Liver (tissue), 9 donors: Measurements from ENCODE around the gene UGCG. TPM values are rescaled to one million over a fixed set of nuclear protein-coding genes. Genes with fewer than 3 reads are reported as not detected.

Experiments used
- DNase-seq: peaks from one replicate; pipeline ENCODE4 v3.0.0-alpha.2; 2017; ENCODE audit warnings: low spot score
- H3K27ac ChIP-seq, 2 donors: one replicate each; pipeline ENCODE4 v1.7.0; 2013; ENCODE audit warnings: inconsistent platforms in 2 of 2, low read length in 2 of 2, control low read depth in 1 of 2, low read depth in 1 of 2, mild to moderate bottlenecking in 1 of 2
- H3K27me3 ChIP-seq, 4 donors: one replicate each; pipeline versions ENCODE4 v1.6.1 to v1.7.0; 2013; ENCODE audit warnings: low read length in 3 of 4, inconsistent platforms in 1 of 4, mild to moderate bottlenecking in 1 of 4, moderate library complexity in 1 of 4; ENCODE audit not compliant: control insufficient read depth in 4 of 4, insufficient read depth in 4 of 4
- H3K36me3 ChIP-seq, 4 donors: one replicate each; pipeline versions ENCODE4 v1.6.1 to v1.7.0; 2013; ENCODE audit warnings: low read length in 3 of 4, mild to moderate bottlenecking in 3 of 4, low read depth in 1 of 4, moderate library complexity in 1 of 4; ENCODE audit not compliant: control insufficient read depth in 4 of 4, insufficient read depth in 3 of 4
- H3K4me1 ChIP-seq, 4 donors: one replicate each; pipeline versions ENCODE4 v1.6.1 to v1.7.0; 2013; ENCODE audit warnings: low read length in 3 of 4, mild to moderate bottlenecking in 3 of 4, moderate library complexity in 1 of 4; ENCODE audit not compliant: control insufficient read depth in 4 of 4, insufficient read depth in 4 of 4
- H3K4me3 ChIP-seq, 3 donors: one replicate each; pipeline versions ENCODE4 v1.6.1 to v1.7.0; 2013; ENCODE audit warnings: low read length in 3 of 3, control low read depth in 1 of 3, low read depth in 1 of 3, mild to moderate bottlenecking in 1 of 3
- H3K9ac ChIP-seq, 2 donors: one replicate each; pipeline ENCODE4 v1.7.0; 2013; ENCODE audit warnings: low read length in 2 of 2, mild to moderate bottlenecking in 2 of 2, moderate library complexity in 2 of 2, control low read depth in 1 of 2, low read depth in 1 of 2
- H3K9me3 ChIP-seq, 4 donors: one replicate each; pipeline versions ENCODE4 v1.6.1 to v1.7.0; 2013; ENCODE audit warnings: low read length in 3 of 4; ENCODE audit not compliant: control insufficient read depth in 4 of 4
- CTCF ChIP-seq: fragments of 150-350 bp; IDR thresholded peaks from 2 replicates; pipeline ENCODE4 v1.5.1; 2017; ENCODE audit warnings: improper control_type of control experiment, low read depth, low read length; ENCODE audit not compliant: missing input control
- EGR1 ChIP-seq, 2 donors: IDR thresholded peaks; 2 replicates each; pipeline ENCODE4 v1.6.1; 2016 to 2018; ENCODE audit warnings: antibody characterized with exemption in 2 of 2, low read depth in 2 of 2
- FOXA1 ChIP-seq: IDR thresholded peaks from 2 replicates; pipeline ENCODE4 v1.6.1; 2016; ENCODE audit warnings: antibody characterized with exemption
- GABPA ChIP-seq, 2 donors: IDR thresholded peaks in 1 of 2; conservative IDR thresholded peaks in 1 of 2; 2 replicates each; pipeline ENCODE4 v1.6.1; 2016; ENCODE audit warnings: antibody characterized with exemption in 2 of 2, mild to moderate bottlenecking in 1 of 2, moderate library complexity in 1 of 2
- HNF4A ChIP-seq, 2 donors: conservative IDR thresholded peaks; 2 replicates each; pipeline ENCODE4 v1.6.1; 2016; ENCODE audit warnings: antibody characterized with exemption in 2 of 2, mild to moderate bottlenecking in 2 of 2
- HNF4G ChIP-seq: IDR thresholded peaks from 2 replicates; pipeline ENCODE4 v1.6.1; 2016; ENCODE audit warnings: antibody characterized with exemption
- JUND ChIP-seq, 2 donors: IDR thresholded peaks; 2 replicates each; pipeline ENCODE4 v1.6.1; 2016; ENCODE audit warnings: antibody characterized with exemption in 2 of 2
- NR2F2 ChIP-seq: IDR thresholded peaks from 2 replicates; pipeline ENCODE4 v1.6.1; 2016; ENCODE audit warnings: antibody characterized with exemption
- RAD21 ChIP-seq, 2 donors: IDR thresholded peaks; 2 replicates each; pipeline ENCODE4 v1.6.1; 2016; ENCODE audit warnings: antibody characterized with exemption in 2 of 2, mild to moderate bottlenecking in 2 of 2
- RXRA ChIP-seq, 2 donors: IDR thresholded peaks; 2 replicates each; pipeline ENCODE4 v1.6.1; 2017 to 2018; ENCODE audit warnings: antibody characterized with exemption in 2 of 2, mild to moderate bottlenecking in 1 of 2
- SP1 ChIP-seq: IDR thresholded peaks from 2 replicates; pipeline ENCODE4 v1.6.1; 2018; ENCODE audit warnings: antibody characterized with exemption, mild to moderate bottlenecking
- TAF1 ChIP-seq: conservative IDR thresholded peaks from 2 replicates; pipeline ENCODE4 v1.6.1; 2016; ENCODE audit warnings: antibody characterized with exemption, mild to moderate bottlenecking
- YY1 ChIP-seq: IDR thresholded peaks from 2 replicates; pipeline ENCODE4 v1.6.1; 2016; ENCODE audit warnings: antibody characterized with exemption, mild to moderate bottlenecking
- ZBTB33 ChIP-seq: IDR thresholded peaks from 2 replicates; pipeline ENCODE4 v1.6.1; 2016; ENCODE audit warnings: antibody characterized with exemption
- WGBS: extraction: QIAGEN DNeasy Blood & Tissue Kit; methylation state at CpG from one replicate; pipeline ENCODE4 v1.1.7; 2013; 5-methylcytosine and 5-hydroxymethylcytosine counted together
- polyA plus RNA-seq, 2 donors: library from polyadenylated mRNA; stranded (reverse) in 1 of 2; unstranded in 1 of 2; fragments of 200-250 nt in 1 of 2; fragments of >200 nt in 1 of 2; fragmentation: Nextera tagmentation in 1 of 2; extraction: Ambion mirVana in 1 of 2; gene quantifications; one replicate each; pipeline versions ENCODE4 v1.2.1 to v1.2.3, GENCODE V29; 2013 to 2015
- total RNA-seq, 2 donors: library from RNA; depleted of rRNA; stranded (reverse); fragments of >200 nt; gene quantifications; one replicate each; pipeline ENCODE4 v1.2.3, GENCODE V29; 2014
- TF ChIP-seq, protein P1 (sequence below): IDR thresholded peaks from 2 replicates; pipeline ENCODE4 v1.6.1; 2016; ENCODE audit warnings: antibody characterized with exemption, mild to moderate bottlenecking
- TF ChIP-seq, protein P2 (sequence below): IDR thresholded peaks from 2 replicates; pipeline ENCODE4 v1.6.1; 2016; ENCODE audit warnings: antibody characterized with exemption
- TF ChIP-seq, protein P3 (sequence below): IDR thresholded peaks from 2 replicates; pipeline ENCODE4 v1.6.1; 2016; ENCODE audit warnings: antibody characterized with exemption
- donor health status: healthy.
- donor health status: healthy.
- donor health status: healthy.
- donor health status: healthy.
- donor health status: healthy.

Gene UGCG
- total and polyA plus RNA-seq, 4 donors = 5.2 to 44.2 (median 12.0) TPM

DNA sequence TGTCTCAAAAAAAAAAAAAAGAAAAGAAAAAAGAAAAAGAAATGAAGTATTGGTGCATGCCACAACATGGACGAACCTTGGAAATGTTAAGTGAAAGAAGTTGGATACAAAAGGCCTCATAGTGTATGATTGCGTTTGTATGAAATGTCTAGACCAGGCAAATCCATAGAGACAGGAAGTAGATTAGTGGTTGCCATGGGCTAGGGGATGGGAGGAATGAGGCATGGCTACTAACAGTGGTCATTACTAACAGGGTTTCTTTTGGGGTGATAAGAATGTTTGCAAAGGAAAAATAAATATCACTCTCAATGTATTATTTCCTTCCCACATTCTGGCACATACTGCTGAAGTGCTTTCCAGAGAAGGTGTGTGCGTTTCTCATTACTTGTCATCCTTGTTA, 44.1 kb downstream of the UGCG start:
- H3K9me3 ChIP-seq = no peaks in the 10 kb centered on the region
- no peak for TF ChIP-seq TAF1
- TF ChIP-seq NR2F2 = no peak
- TF ChIP-seq EGR1 (IDR thresholded peaks at IDR 0.05; ENCODE audit: low read depth in 2 of 2) = no peak
- no peak for TF ChIP-seq GABPA (IDR thresholded peaks at IDR 0.05 in 1 of 2, conservative IDR thresholded peaks at IDR 0.05 in 1 of 2)
- no peak for TF ChIP-seq FOXA1
- no peak for TF ChIP-seq SP1
- TF ChIP-seq YY1 = no peak
- TF ChIP-seq CTCF = no peak
- TF ChIP-seq HNF4A (conservative IDR thresholded peaks at IDR 0.05) = no peak
- TF ChIP-seq, protein P1, sequence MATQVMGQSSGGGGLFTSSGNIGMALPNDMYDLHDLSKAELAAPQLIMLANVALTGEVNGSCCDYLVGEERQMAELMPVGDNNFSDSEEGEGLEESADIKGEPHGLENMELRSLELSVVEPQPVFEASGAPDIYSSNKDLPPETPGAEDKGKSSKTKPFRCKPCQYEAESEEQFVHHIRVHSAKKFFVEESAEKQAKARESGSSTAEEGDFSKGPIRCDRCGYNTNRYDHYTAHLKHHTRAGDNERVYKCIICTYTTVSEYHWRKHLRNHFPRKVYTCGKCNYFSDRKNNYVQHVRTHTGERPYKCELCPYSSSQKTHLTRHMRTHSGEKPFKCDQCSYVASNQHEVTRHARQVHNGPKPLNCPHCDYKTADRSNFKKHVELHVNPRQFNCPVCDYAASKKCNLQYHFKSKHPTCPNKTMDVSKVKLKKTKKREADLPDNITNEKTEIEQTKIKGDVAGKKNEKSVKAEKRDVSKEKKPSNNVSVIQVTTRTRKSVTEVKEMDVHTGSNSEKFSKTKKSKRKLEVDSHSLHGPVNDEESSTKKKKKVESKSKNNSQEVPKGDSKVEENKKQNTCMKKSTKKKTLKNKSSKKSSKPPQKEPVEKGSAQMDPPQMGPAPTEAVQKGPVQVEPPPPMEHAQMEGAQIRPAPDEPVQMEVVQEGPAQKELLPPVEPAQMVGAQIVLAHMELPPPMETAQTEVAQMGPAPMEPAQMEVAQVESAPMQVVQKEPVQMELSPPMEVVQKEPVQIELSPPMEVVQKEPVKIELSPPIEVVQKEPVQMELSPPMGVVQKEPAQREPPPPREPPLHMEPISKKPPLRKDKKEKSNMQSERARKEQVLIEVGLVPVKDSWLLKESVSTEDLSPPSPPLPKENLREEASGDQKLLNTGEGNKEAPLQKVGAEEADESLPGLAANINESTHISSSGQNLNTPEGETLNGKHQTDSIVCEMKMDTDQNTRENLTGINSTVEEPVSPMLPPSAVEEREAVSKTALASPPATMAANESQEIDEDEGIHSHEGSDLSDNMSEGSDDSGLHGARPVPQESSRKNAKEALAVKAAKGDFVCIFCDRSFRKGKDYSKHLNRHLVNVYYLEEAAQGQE = no peak
- no peak for TF ChIP-seq JUND (IDR thresholded peaks at IDR 0.05)
- no peak for TF ChIP-seq ZBTB33
- TF ChIP-seq RAD21 (IDR thresholded peaks at IDR 0.05) = no peak
- no peak for TF ChIP-seq RXRA (IDR thresholded peaks at IDR 0.05)
- no peak overlapping the region for H3K27ac ChIP-seq
- no peaks in the 10 kb centered on the region for H3K27me3 ChIP-seq
- H3K9ac ChIP-seq = no peak overlapping the region
- no peaks in the 10 kb centered on the region for H3K36me3 ChIP-seq
- H3K4me1 ChIP-seq = peaks cover 0 to 16% (median 9%) of the 10 kb centered on the region in 4 donors
- 92% methylated on average over 3 of the region's 3 CpGs for WGBS
- DNase-seq = no peak
- H3K4me3 ChIP-seq = no peak overlapping the region

- H3K36me3 ChIP-seq = no peaks in the 10 kb centered on the region
- DNase-seq = no peak
- H3K27me3 ChIP-seq = no peaks in the 10 kb centered on the region
- no peak overlapping the region for H3K4me3 ChIP-seq
- H3K27ac ChIP-seq = no peak overlapping the region
- H3K4me1 ChIP-seq = peaks cover 0 to 16% (median 9%) of the 10 kb centered on the region in 4 donors
- WGBS = 99% methylated on average over 4 of the region's 4 CpGs
- H3K9ac ChIP-seq = no peak overlapping the region
- H3K9me3 ChIP-seq = no peaks in the 10 kb centered on the region
- TF ChIP-seq CTCF = no peak
- TF ChIP-seq ZBTB33 = no peak
- TF ChIP-seq HNF4G = no peak
- no peak for TF ChIP-seq RXRA (IDR thresholded peaks at IDR 0.05)
- TF ChIP-seq, protein P2, sequence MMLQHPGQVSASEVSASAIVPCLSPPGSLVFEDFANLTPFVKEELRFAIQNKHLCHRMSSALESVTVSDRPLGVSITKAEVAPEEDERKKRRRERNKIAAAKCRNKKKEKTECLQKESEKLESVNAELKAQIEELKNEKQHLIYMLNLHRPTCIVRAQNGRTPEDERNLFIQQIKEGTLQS = no peak
- TF ChIP-seq, protein P3, sequence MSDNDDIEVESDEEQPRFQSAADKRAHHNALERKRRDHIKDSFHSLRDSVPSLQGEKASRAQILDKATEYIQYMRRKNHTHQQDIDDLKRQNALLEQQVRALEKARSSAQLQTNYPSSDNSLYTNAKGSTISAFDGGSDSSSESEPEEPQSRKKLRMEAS = no peak
- TF ChIP-seq EGR1 (IDR thresholded peaks at IDR 0.05; ENCODE audit: low read depth in 2 of 2) = no peak
- no peak for TF ChIP-seq SP1
These were observed 46.6 kb downstream of the UGCG start for GRCh38 chr9:111943200-111943599.
